ENCODE results near the gene ZDHHC5. TPM values are rescaled to one million over a fixed set of nuclear protein-coding genes. Genes with fewer than 3 reads are reported as not detected.

Gene ZDHHC5
- total and polyA plus RNA-seq, 2 of the 13 experiments (the other 11 are each of a cell fraction or from before 2014, with no cell fraction given) = 26.6 to 34.0 TPM

- TF ChIP-seq PBX3 (CRISPR knock-in tag; IDR thresholded peaks at IDR 0.05; ENCODE audit: borderline replicate concordance) = no peak
- TF ChIP-seq KDM1A (CRISPR knock-in tag; IDR thresholded peaks at IDR 0.05) = no peak
- TF ChIP-seq TBP (CRISPR knock-in tag; IDR thresholded peaks at IDR 0.05) = no peak
- TF ChIP-seq JARID2 (CRISPR knock-in tag; IDR thresholded peaks at IDR 0.05; ENCODE audit: insufficient replicate concordance) = no peak
- TF ChIP-seq ZSCAN21 (CRISPR knock-in tag; IDR thresholded peaks at IDR 0.05; ENCODE audit: borderline replicate concordance) = peak; percentile 21; the same call in 1 of the 2 replicates
- TF ChIP-seq NBN (conservative IDR thresholded peaks at IDR 0.05) = no peak
- TF ChIP-seq ZSCAN25 (CRISPR knock-in tag; IDR thresholded peaks at IDR 0.05) = peak; percentile 88
- TF ChIP-seq ZFP82 (CRISPR knock-in tag; IDR thresholded peaks at IDR 0.05; ENCODE audit: borderline replicate concordance) = no peak
- TF ChIP-seq ZNF790 (CRISPR knock-in tag; IDR thresholded peaks at IDR 0.05; ENCODE audit: borderline replicate concordance) = peak; percentile 89; the same call in 1 of the 2 replicates
- no peak for TF ChIP-seq ZNF276 (CRISPR knock-in tag; IDR thresholded peaks at IDR 0.05; ENCODE audit: low read depth)
- peak; percentile 27; the same call in 1 of the 2 replicates for TF ChIP-seq RERE (CRISPR knock-in tag; IDR thresholded peaks at IDR 0.05; ENCODE audit: low read depth)
- TF ChIP-seq ZNF589 (CRISPR knock-in tag; conservative IDR thresholded peaks at IDR 0.05) = peak; percentile 84; the same call in 1 of the 2 replicates
- TF ChIP-seq NAIF1 (CRISPR knock-in tag; IDR thresholded peaks at IDR 0.05; ENCODE audit: borderline replicate concordance) = no peak
- TF ChIP-seq ZFP36L2 (CRISPR knock-in tag; IDR thresholded peaks at IDR 0.05) = 0 out of 2 replicates have a peak, but pooled peaks have one; percentile 79
- TF ChIP-seq CENPX (CRISPR knock-in tag; IDR thresholded peaks at IDR 0.05) = no peak
- peak; percentile 77; the same call in 1 of the 2 replicates for TF ChIP-seq ZFX (CRISPR knock-in tag; IDR thresholded peaks at IDR 0.05; ENCODE audit: low read depth)
- no peak for TF ChIP-seq ZNF234 (CRISPR knock-in tag; conservative IDR thresholded peaks at IDR 0.05)
- no peak for TF ChIP-seq ZNF549 (CRISPR knock-in tag; IDR thresholded peaks at IDR 0.05)
- TF ChIP-seq SIN3A (IDR thresholded peaks at IDR 0.05; ENCODE audit: borderline replicate concordance, low read depth, low read length) = peak; percentile 94
Measured at GRCh38 chr11:57657194-57658022, 10.5 kb upstream of the ZDHHC5 start, which contains the start of gene CLP1 (continued).
